ENCODE data around the gene CFAP46. TPM values are rescaled to one million over a fixed set of nuclear protein-coding genes. Genes with fewer than 3 reads are reported as not detected.

CFAP46 gene
- total RNA-seq, 1 experiment from 2014 or later, result 3.3 TPM

GRCh38 chr10:132770061-132771021, 172.0 kb downstream of the CFAP46 start:
- CTCF ChIA-PET, result no interaction called here
- H3K4me1 Mint-ChIP-seq, result no peaks in the 10 kb centered on the region
- no peak overlapping the region for H3K27ac Mint-ChIP-seq
- no peak overlapping the region for H3K4me3 Mint-ChIP-seq
- no peaks in the 10 kb centered on the region for H3K27me3 Mint-ChIP-seq (ENCODE audit: low read depth)
- POLR2A ChIA-PET, result no interaction called here
- TF ChIP-seq NFE2L1 (CRISPR knock-in tag; IDR thresholded peaks at IDR 0.05) (no peak), ETV6 (CRISPR knock-in tag; IDR thresholded peaks at IDR 0.05) (no peak), GTF2I (CRISPR knock-in tag; conservative IDR thresholded peaks at IDR 0.05) (no peak), ZNF512 (CRISPR knock-in tag; IDR thresholded peaks at IDR 0.05; ENCODE audit: borderline replicate concordance) (no peak), ELF4 (CRISPR knock-in tag; IDR thresholded peaks at IDR 0.05; ENCODE audit: low read depth) (no peak), ZNF423 (CRISPR knock-in tag; IDR thresholded peaks at IDR 0.05) (no peak), ZNF532 (CRISPR knock-in tag; IDR thresholded peaks at IDR 0.05; ENCODE audit: borderline replicate concordance) (no peak), HMGA2 (CRISPR knock-in tag; IDR thresholded peaks at IDR 0.05) (no peak), SMAD4 (CRISPR knock-in tag; IDR thresholded peaks at IDR 0.05) (no peak), CTCF (IDR thresholded peaks at IDR 0.05) (no peak), ZNF425 (CRISPR knock-in tag; conservative IDR thresholded peaks at IDR 0.05) (no peak)
- peaks cover 21% of the 10 kb centered on the region for H3K36me3 Mint-ChIP-seq
- ATAC-seq (no peak), DNase-seq (ENCODE audit: low spot score) (no peak)
- H3K9me3 Mint-ChIP-seq, result peaks cover 14% of the 10 kb centered on the region

GRCh38 chr10:132768346-132769248, 173.8 kb downstream of the CFAP46 start:
- Mint-ChIP-seq H3K9me3 (peaks cover 10% of the 10 kb centered on the region), H3K27me3 (ENCODE audit: low read depth) (no peaks in the 10 kb centered on the region), H3K4me3 (no peak overlapping the region), H3K27ac (no peak overlapping the region), H3K36me3 (peaks cover 17% of the 10 kb centered on the region), H3K4me1 (no peaks in the 10 kb centered on the region)
- no peak for DNase-seq (ENCODE audit: low spot score)
- ChIA-PET CTCF (no interaction called here), POLR2A (interaction anchor here (0.6 kb wide), 1 partner anchor 98 kb away, joined by 3 read pairs; no protein-coding TSS in a partner anchor)
- ATAC-seq, result no peak
- no peak for TF ChIP-seq CDX4 (CRISPR knock-in tag; IDR thresholded peaks at IDR 0.05; ENCODE audit: borderline replicate concordance)
- TF ChIP-seq FOXJ3 (CRISPR knock-in tag; IDR thresholded peaks at IDR 0.05; ENCODE audit: borderline replicate concordance), result no peak
- TF ChIP-seq AFF4 (CRISPR knock-in tag; IDR thresholded peaks at IDR 0.05; ENCODE audit: borderline replicate concordance), result no peak
- no peak for TF ChIP-seq SMAD3 (CRISPR knock-in tag; IDR thresholded peaks at IDR 0.05; ENCODE audit: borderline replicate concordance)
- TF ChIP-seq ZNF138 (CRISPR knock-in tag; conservative IDR thresholded peaks at IDR 0.05), result no peak
- TF ChIP-seq JAZF1 (CRISPR knock-in tag; IDR thresholded peaks at IDR 0.05), result no peak
